ENCODE measurements around the gene NVL.

Gene NVL

DNA sequence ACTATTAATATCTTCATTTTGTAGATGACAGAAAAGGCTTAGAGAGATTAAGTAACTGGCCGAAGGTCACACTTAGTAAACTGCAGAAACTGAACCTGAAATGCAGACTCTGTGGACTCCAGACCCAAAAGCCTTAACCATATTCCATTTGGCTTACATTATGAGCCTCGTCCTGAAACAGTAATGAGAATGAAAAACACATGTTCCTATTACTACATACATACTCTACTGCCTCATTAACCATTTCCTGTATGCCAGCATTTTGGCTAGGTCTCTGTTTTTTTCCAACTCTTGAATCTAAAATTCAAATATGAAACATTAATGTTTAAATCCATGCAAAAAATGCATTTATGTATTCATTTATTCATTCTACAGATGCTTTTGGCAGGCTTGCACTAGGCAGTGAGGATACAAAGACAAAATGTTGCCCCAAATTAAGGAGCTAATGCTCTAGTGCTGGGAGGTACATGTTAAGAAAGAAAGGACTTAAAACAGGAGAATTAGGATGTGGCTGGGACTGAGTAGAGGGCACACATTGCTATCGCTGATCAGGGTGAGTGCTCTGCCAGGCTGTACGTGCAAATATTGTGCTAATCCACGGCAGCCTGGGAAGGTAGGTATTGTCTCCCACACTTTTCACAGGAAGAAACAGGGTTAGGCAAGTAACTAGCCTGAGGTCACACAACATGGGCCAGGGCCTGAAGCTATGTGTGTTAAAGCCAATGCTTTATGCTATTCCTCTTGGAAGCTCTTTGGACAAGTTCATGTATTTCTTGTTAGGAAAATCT is 133.0 kb downstream of the NVL start:
- H3K27ac ChIP-seq (ENCODE audit: low read length) = no peak overlapping the region
- no peak for TF ChIP-seq EZH2 (IDR thresholded peaks at IDR 0.05; ENCODE audit: borderline replicate concordance, low read depth, low read length, severe bottlenecking)
- TF ChIP-seq, protein P1, sequence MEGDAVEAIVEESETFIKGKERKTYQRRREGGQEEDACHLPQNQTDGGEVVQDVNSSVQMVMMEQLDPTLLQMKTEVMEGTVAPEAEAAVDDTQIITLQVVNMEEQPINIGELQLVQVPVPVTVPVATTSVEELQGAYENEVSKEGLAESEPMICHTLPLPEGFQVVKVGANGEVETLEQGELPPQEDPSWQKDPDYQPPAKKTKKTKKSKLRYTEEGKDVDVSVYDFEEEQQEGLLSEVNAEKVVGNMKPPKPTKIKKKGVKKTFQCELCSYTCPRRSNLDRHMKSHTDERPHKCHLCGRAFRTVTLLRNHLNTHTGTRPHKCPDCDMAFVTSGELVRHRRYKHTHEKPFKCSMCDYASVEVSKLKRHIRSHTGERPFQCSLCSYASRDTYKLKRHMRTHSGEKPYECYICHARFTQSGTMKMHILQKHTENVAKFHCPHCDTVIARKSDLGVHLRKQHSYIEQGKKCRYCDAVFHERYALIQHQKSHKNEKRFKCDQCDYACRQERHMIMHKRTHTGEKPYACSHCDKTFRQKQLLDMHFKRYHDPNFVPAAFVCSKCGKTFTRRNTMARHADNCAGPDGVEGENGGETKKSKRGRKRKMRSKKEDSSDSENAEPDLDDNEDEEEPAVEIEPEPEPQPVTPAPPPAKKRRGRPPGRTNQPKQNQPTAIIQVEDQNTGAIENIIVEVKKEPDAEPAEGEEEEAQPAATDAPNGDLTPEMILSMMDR (IDR thresholded peaks at IDR 0.05; ENCODE audit: borderline replicate concordance, extremely low read depth, low read length, poor library complexity, severe bottlenecking) = no peak
- DNase-seq = no peak
- no peaks in the 10 kb centered on the region for H3K79me2 ChIP-seq (ENCODE audit: insufficient read depth, low read length)
- H3K9me3 ChIP-seq (ENCODE audit: insufficient read depth, low read length, severe bottlenecking) = no peaks in the 10 kb centered on the region
- H2AFZ ChIP-seq (ENCODE audit: low read depth, low read length) = no peak overlapping the region
- no peak overlapping the region for H3K9ac ChIP-seq (ENCODE audit: low read depth, low read length)
- H3K4me2 ChIP-seq (ENCODE audit: insufficient read depth, low read length) = no peak overlapping the region
- H3K4me3 ChIP-seq (ENCODE audit: low read depth in 1 of 2, low read length in 2 of 2) = no peak overlapping the region
- no peaks in the 10 kb centered on the region for H3K4me1 ChIP-seq (ENCODE audit: insufficient read depth, low read length)
- no peaks in the 10 kb centered on the region for H3K27me3 ChIP-seq (ENCODE audit: insufficient read depth, low read length, poor library complexity)
- peaks cover 18% of the 10 kb centered on the region for H3K36me3 ChIP-seq (ENCODE audit: insufficient read depth, low read length)
- ATAC-seq (ENCODE audit: insufficient read depth, low read depth) = no peak; the same call in 1 of the 3 replicates
- H4K20me1 ChIP-seq (ENCODE audit: insufficient read depth, low read length) = no peaks in the 10 kb centered on the region

DNA sequence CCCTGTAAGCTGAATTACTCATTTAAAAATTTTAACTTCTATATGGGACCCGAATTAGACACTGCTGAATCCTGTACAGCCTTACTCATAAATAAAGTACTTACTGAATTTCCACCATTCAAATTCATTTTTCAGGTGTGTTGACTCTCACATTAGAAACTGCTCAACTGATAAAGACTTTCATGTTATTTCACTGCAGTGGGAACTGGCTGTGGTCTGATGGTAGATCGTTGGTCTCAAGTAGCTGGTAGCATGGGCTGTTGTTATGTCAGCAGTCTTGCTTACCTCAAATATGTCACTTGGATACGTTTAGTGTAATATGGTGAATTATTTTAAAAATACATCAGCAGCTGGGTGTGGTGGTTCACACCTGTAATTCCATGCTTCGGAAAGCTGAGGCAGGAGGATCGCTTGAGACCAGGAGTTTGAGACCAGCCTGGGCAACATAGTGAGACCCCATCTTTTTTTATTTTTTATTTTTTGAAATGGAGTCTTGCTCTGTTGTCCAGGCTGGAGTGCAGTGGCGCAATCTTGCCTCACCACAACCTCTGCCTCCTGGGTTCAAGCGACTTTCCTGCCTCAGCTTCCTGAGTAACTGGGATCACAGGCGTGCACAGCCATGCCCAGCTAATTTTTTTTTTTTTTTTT is 136.5 kb downstream of the NVL start:
- H3K9me3 ChIP-seq (ENCODE audit: insufficient read depth, low read length, severe bottlenecking) = no peaks in the 10 kb centered on the region
- no peak overlapping the region for H2AFZ ChIP-seq (ENCODE audit: low read depth, low read length)
- H4K20me1 ChIP-seq (ENCODE audit: insufficient read depth, low read length) = peaks cover 5% of the 10 kb centered on the region; the same call in 1 of the 2 replicates
- H3K4me3 ChIP-seq (ENCODE audit: low read depth in 1 of 2, low read length in 2 of 2) = no peak overlapping the region
- no peaks in the 10 kb centered on the region for H3K27me3 ChIP-seq (ENCODE audit: insufficient read depth, low read length, poor library complexity)
- peaks cover 23% of the 10 kb centered on the region for H3K79me2 ChIP-seq (ENCODE audit: insufficient read depth, low read length)
- H3K9ac ChIP-seq (ENCODE audit: low read depth, low read length) = no peak overlapping the region
- peaks cover 34% of the 10 kb centered on the region for H3K36me3 ChIP-seq (ENCODE audit: insufficient read depth, low read length)
- no peak for TF ChIP-seq EZH2 (IDR thresholded peaks at IDR 0.05; ENCODE audit: borderline replicate concordance, low read depth, low read length, severe bottlenecking)
- TF ChIP-seq, protein P1 (IDR thresholded peaks at IDR 0.05; ENCODE audit: borderline replicate concordance, extremely low read depth, low read length, poor library complexity, severe bottlenecking) = no peak
- DNase-seq (no peak), ATAC-seq (ENCODE audit: insufficient read depth, low read depth) (no peak)
- no peak overlapping the region for H3K27ac ChIP-seq (ENCODE audit: low read length)
- H3K4me2 ChIP-seq (ENCODE audit: insufficient read depth, low read length) = no peak overlapping the region
- H3K4me1 ChIP-seq (ENCODE audit: insufficient read depth, low read length) = no peaks in the 10 kb centered on the region

DNA sequence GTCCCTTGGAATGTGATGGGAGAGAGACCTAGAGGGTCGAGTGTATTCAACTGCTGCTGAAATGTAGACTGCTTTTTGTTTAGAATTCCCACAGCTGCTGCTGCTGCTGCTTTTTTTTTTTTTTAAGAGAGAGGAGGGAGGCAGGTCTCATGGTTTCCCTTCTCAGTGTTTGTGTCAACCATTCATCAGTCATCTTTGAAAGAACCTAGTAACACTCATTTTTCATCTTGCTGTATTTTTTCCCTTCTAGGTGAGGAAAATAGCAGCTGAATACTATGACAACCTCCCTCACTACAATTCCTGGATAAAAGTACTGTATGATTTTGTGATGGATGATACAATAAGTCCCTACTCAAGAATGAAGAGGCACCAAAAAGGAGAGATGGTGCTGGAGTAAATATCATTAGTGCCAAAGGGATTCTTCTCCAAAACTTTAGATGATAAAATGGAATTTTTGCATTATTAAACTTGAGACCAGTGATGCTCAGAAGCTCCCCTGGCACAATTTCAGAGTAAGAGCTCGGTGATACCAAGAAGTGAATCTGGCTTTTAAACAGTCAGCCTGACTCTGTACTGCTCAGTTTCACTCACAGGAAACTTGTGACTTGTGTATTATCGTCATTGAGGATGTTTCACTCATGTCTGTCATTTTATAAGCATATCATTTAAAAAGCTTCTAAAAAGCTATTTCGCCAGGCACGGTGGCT is 137.7 kb downstream of the NVL start:
- Histone ChIP-seq H4K20me1 (ENCODE audit: insufficient read depth, low read length) (peaks cover 5% of the 10 kb centered on the region; the same call in 1 of the 2 replicates), H3K9ac (ENCODE audit: low read depth, low read length) (no peak overlapping the region), H3K9me3 (ENCODE audit: insufficient read depth, low read length, severe bottlenecking) (no peaks in the 10 kb centered on the region), H3K4me2 (ENCODE audit: insufficient read depth, low read length) (no peak overlapping the region), H2AFZ (ENCODE audit: low read depth, low read length) (no peak overlapping the region), H3K27me3 (ENCODE audit: insufficient read depth, low read length, poor library complexity) (no peaks in the 10 kb centered on the region), H3K4me3 (ENCODE audit: low read depth in 1 of 2, low read length in 2 of 2) (no peak overlapping the region), H3K79me2 (ENCODE audit: insufficient read depth, low read length) (peaks cover 34% of the 10 kb centered on the region), H3K36me3 (ENCODE audit: insufficient read depth, low read length) (peaks cover 34% of the 10 kb centered on the region), H3K4me1 (ENCODE audit: insufficient read depth, low read length) (no peaks in the 10 kb centered on the region), H3K27ac (ENCODE audit: low read length) (no peak overlapping the region)
- ATAC-seq (ENCODE audit: insufficient read depth, low read depth) = no peak
- DNase-seq = no peak
- TF ChIP-seq, protein P1 (IDR thresholded peaks at IDR 0.05; ENCODE audit: borderline replicate concordance, extremely low read depth, low read length, poor library complexity, severe bottlenecking) = no peak
- TF ChIP-seq EZH2 (IDR thresholded peaks at IDR 0.05; ENCODE audit: borderline replicate concordance, low read depth, low read length, severe bottlenecking) = no peak

Data from DND-41 (cell line).